Coronary artery (tissue), 2 donors: Measurements from ENCODE around the gene GYG1.

Experiments used
- DNase-seq: peaks from one replicate; pipeline ENCODE4 v3.0.0-alpha.2; 2017; ENCODE audit warnings: low spot score
- H3K27ac ChIP-seq, 2 donors: fragments of 200-600 bp; sonication (generic); one replicate each; pipeline ENCODE4 v1.5.1; 2016 to 2019
- H3K4me3 ChIP-seq: fragments of 200-600 bp; sonication (generic); 2 replicates; pipeline ENCODE4 v1.5.1; 2016; ENCODE audit warnings: mild to moderate bottlenecking, moderate library complexity
- TF ChIP-seq, protein P1 (sequence below): fragments of 200-600 bp; sonication (generic); IDR thresholded peaks from one replicate; pipeline ENCODE4 v1.5.1; 2019; ENCODE audit warnings: antibody characterized with exemption

GYG1 gene

DNA sequence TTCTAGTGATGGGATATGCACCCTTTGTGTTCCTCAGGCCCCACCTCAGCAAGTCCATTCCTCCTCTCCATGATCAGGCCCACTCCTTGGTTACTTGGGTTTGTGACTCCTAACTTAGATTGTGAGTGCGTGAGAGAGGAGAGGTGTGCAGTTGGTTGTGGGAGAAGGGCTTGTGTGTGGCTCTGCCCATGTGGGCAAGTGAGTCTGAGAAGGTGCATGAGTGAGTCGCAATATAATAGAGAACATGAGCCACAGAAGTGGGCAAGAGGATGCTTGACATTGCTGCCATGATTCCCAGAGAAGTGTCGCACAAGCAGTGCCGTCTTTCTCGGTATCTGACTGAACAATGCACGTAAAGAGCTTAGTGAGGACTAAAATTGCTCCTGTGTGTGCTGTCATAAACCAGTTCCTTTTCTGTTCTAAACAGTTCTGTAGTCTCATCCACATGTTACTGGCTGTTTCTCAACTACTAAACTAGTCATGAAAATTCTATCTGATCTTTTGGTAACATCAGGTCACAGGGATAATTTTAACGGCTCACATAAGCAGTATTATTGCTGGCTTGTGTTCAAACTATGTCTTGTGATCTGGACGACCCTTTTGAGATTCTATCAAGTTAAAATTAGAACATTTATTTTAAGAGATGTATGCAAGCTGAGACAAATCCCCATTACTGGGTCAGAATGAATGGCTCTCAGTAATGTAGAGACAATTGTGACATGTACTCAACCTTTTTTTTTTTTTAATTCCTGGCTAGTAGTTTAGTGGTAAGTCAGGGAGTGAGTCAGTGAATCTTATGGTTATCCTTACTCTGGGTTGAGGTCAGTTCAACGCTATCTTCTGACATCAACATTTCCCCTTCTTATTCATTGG is 25.6 kb downstream of the GYG1 start:
- no peak overlapping the region for H3K4me3 ChIP-seq
- TF ChIP-seq, protein P1, sequence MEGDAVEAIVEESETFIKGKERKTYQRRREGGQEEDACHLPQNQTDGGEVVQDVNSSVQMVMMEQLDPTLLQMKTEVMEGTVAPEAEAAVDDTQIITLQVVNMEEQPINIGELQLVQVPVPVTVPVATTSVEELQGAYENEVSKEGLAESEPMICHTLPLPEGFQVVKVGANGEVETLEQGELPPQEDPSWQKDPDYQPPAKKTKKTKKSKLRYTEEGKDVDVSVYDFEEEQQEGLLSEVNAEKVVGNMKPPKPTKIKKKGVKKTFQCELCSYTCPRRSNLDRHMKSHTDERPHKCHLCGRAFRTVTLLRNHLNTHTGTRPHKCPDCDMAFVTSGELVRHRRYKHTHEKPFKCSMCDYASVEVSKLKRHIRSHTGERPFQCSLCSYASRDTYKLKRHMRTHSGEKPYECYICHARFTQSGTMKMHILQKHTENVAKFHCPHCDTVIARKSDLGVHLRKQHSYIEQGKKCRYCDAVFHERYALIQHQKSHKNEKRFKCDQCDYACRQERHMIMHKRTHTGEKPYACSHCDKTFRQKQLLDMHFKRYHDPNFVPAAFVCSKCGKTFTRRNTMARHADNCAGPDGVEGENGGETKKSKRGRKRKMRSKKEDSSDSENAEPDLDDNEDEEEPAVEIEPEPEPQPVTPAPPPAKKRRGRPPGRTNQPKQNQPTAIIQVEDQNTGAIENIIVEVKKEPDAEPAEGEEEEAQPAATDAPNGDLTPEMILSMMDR: no peak
- DNase-seq: no peak
- H3K27ac ChIP-seq: peak overlapping the region; percentile 44 to 86

DNA sequence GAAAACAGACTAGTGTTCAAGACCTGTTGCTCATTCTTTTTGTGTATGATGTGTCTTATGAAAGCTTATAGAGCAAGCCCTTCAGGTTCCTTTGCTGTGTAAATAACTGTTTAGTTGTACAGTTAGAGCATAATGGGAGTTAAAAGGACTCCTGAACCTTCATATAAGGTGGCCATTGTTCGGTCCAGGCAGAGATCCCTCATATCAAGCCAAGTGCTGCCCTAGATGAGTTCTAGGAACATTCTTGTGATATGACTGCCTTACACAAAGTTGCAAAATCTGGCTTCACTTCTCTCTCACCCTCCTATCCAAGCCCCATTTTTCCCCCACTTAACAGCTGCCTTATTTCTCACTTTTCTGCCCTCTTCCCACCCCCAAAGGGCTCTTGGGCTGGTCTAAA is 26.9 kb downstream of the GYG1 start:
- no peak for DNase-seq
- TF ChIP-seq, protein P1: no peak
- H3K4me3 ChIP-seq: no peak overlapping the region
- peak overlapping the region; percentile 40 to 52 for H3K27ac ChIP-seq

DNA sequence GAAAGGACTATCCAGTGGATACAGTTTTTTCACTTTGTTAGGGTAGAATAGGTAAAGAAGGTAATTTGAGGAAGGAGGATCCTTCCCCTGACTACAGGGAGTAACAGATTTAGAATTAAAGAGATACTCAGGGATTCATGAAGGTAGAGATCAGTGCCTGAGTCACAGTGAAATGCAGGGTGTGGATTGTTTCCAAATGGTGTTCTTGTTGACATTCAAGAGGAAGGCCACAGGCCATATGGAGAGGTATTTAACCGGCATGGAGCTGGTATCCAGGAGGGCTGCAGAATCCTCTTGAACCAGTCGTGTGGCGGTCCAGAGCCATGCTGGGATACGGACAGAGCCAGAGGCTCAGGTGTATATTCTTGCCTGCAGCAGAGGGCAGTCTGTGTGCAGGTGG is 28.2 kb downstream of the GYG1 start:
- TF ChIP-seq, protein P1: no peak
- no peak for DNase-seq
- Histone ChIP-seq H3K4me3 (no peak overlapping the region), H3K27ac (peak overlapping the region; percentile 39 to 56)

DNA sequence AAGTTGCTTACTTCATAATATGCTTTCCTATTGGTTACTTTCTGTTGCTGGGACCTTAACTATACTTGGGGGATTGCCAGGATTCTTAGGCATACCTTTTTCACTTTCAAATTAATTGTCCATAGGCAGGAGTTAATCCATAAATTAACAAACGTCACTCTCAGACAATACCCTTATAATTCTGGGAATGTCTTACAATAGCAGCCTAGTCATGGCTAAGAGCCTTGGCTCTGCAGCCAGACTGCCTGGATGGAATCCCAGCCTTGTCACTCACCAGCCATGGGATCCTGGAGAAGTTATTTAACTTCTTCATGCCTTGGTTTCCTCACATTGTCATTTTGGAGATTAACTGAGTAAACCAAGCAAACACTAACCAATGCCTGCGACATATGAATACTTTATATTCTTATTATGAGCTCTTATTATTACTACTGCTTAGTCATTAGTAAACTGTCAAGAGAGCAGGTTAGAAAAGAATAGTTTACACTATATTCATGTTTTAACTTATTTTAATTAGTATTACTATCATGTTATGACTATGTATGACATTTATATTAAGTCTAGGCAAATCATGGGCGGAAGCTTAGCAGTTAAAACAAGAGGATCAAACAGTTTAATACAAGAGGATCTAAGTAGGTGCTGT is 29.0 kb downstream of the GYG1 start:
- H3K4me3 ChIP-seq: no peak overlapping the region
- H3K27ac ChIP-seq: peak overlapping the region; percentile 44 to 62
- DNase-seq: no peak
- TF ChIP-seq, protein P1: no peak

DNA sequence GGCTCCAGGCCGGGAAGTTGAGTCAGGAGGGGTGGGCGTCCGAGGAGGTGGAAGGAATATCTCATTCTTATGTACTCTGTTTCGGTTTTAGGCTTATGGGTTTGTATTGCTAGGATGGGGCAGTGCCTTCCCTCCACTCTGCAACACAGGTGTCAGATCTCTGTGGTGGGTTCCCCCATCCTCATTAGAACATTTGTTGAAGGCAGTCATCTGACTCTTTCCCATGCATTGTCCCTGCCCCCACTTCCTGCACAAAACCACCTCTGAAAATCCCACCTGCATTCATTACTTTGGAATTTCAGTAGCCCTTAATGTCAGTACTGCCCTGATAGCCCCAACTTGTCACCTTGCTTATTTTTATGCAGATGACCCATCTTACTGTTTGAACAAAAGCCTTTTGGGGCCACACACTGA is 29.5 kb downstream of the GYG1 start:
- Histone ChIP-seq H3K27ac (peak overlapping the region; percentile 44 to 62), H3K4me3 (no peak overlapping the region)
- TF ChIP-seq, protein P1: no peak
- DNase-seq: no peak

DNA sequence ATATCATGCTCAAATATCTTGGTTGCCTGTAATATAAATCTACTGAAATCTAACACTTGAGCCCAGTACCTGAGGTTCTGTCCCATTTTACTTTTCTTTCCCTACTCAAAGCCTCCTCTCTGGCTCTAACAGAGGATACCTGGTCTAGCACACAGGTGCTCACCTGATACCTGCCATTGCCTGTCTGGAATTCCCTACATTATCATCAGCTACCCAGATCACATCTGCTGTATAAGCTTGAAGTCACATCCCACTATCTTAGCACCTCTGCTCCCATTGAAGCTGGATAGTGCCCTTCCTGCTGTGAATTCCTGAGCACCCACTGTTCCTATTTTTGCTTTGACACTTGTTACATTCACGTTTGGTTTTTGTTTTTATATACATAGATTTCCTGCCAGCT is 30.5 kb downstream of the GYG1 start:
- no peak overlapping the region for H3K4me3 ChIP-seq
- TF ChIP-seq, protein P1: no peak
- H3K27ac ChIP-seq: no peak overlapping the region
- DNase-seq: no peak
